Cortex of kidney (tissue), 1 donor: ENCODE measurements around the gene AFF3.

ENCODE experiments used
- DNase-seq: peaks from one replicate; lab custom pipeline; 2025; lab: John Stamatoyannopoulos, UW

The AFF3 gene

GRCh38 chr2:99926986-99927385 lies 215.4 kb downstream of the AFF3 start:
- DNase-seq, result no peak

- no peak for DNase-seq
Measured at GRCh38 chr2:99925960-99926359, 216.4 kb downstream of the AFF3 start.

GRCh38 chr2:99922664-99923063 lies 219.7 kb downstream of the AFF3 start:
- no peak for DNase-seq

GRCh38 chr2:99921903-99922302 lies 220.5 kb downstream of the AFF3 start:
- DNase-seq, result no peak

GRCh38 chr2:99918389-99918788 lies 224.0 kb downstream of the AFF3 start:
- no peak for DNase-seq

- no peak for DNase-seq
Measured at GRCh38 chr2:99915108-99915675, 227.2 kb downstream of the AFF3 start.

GRCh38 chr2:99911736-99912135 lies 230.7 kb downstream of the AFF3 start:
- no peak for DNase-seq

GRCh38 chr2:99910902-99911301 lies 231.5 kb downstream of the AFF3 start:
- DNase-seq, result no peak

- no peak for DNase-seq
Measured at GRCh38 chr2:99905636-99906035, 236.8 kb downstream of the AFF3 start.

- no peak for DNase-seq
Measured at GRCh38 chr2:99905025-99905424, 237.4 kb downstream of the AFF3 start.

GRCh38 chr2:99903981-99904380 lies 238.4 kb downstream of the AFF3 start:
- DNase-seq, result no peak

GRCh38 chr2:99900556-99900955 lies 241.8 kb downstream of the AFF3 start:
- DNase-seq, result no peak

GRCh38 chr2:99899882-99900281 lies 242.5 kb downstream of the AFF3 start:
- DNase-seq, result no peak

GRCh38 chr2:99899058-99899855 lies 243.1 kb downstream of the AFF3 start:
- DNase-seq, result no peak

- no peak for DNase-seq
Measured at GRCh38 chr2:99898336-99899048, 243.9 kb downstream of the AFF3 start.

GRCh38 chr2:99891428-99891780 lies 251.0 kb downstream of the AFF3 start:
- no peak for DNase-seq

- DNase-seq, result no peak
Measured at GRCh38 chr2:99890568-99891427, 251.6 kb downstream of the AFF3 start.

GRCh38 chr2:99888617-99889016 lies 253.8 kb downstream of the AFF3 start:
- no peak for DNase-seq

- no peak for DNase-seq
Measured at GRCh38 chr2:99886418-99886817, 256.0 kb downstream of the AFF3 start.

GRCh38 chr2:99883358-99883757 lies 259.0 kb downstream of the AFF3 start:
- DNase-seq, result no peak

GRCh38 chr2:99881901-99882591 lies 260.3 kb downstream of the AFF3 start:
- no peak for DNase-seq

- DNase-seq, result no peak
Measured at GRCh38 chr2:99880964-99881294, 261.5 kb downstream of the AFF3 start.
